Testis (tissue), 3 donors: ENCODE results near the gene PHLPP2. TPM values are rescaled to one million over a fixed set of nuclear protein-coding genes. Genes with fewer than 3 reads are reported as not detected.

ENCODE experiments used
- DNase-seq: peaks from one replicate; pipeline ENCODE4 v3.0.0-alpha.2; 2019
- H3K27ac ChIP-seq, 2 donors: fragments of 200-600 bp; sonication (generic); one replicate each; pipeline ENCODE4 v1.5.1; 2019
- H3K27me3 ChIP-seq: fragments of 200-600 bp; sonication (generic); one replicate; pipeline ENCODE4 v1.5.1; 2019
- H3K36me3 ChIP-seq: fragments of 200-600 bp; sonication (generic); one replicate; pipeline ENCODE4 v1.5.1; 2017; ENCODE audit warnings: low read depth; ENCODE audit errors: missing control alignments
- H3K4me1 ChIP-seq: fragments of 200-600 bp; sonication (generic); one replicate; pipeline ENCODE4 v1.5.1; 2019
- H3K4me3 ChIP-seq, 2 donors: fragments of 200-600 bp; sonication (generic); one replicate each; pipeline ENCODE4 v1.5.1; 2017 to 2019
- H3K9me3 ChIP-seq: fragments of 200-600 bp; sonication (generic); one replicate; pipeline ENCODE4 v1.5.1; 2017
- CTCF ChIP-seq, 3 experiments: fragments of 450-650 bp in 2 of 3; fragments of 200-600 bp in 1 of 3; sonication (generic) in 1 of 3; IDR thresholded peaks; one replicate each; pipeline ENCODE4 v1.5.1; 2016 to 2019; ENCODE audit warnings: antibody characterized with exemption in 3 of 3, mild to moderate bottlenecking in 2 of 3, moderate library complexity in 1 of 3
- POLR2A ChIP-seq: fragments of 450-650 bp; IDR thresholded peaks from one replicate; pipeline ENCODE4 v1.6.1; 2017; ENCODE audit warnings: antibody characterized with exemption, mild to moderate bottlenecking, moderate library complexity
- WGBS, 2 donors: methylation state at CpG; one replicate each; pipeline ENCODE4 v1.1.5; 2018; 5-methylcytosine and 5-hydroxymethylcytosine counted together
- intact Hi-C: fragments of 100-400 bp; cut with DNase I; formaldehyde crosslinking; loops from one replicate; pipeline ENCODE4 v1.15.1; 2023; ENCODE audit warnings: low total_unique reads
- polyA plus RNA-seq: library from polyadenylated mRNA; stranded (reverse); fragments of 350-450 nt; fragmentation: Illumina TruSeq; extraction: RNeasy Lipid Tissue Mini Kit (QIAGEN cat#74804); gene quantifications from one replicate; pipeline ENCODE4 v1.2.3, GENCODE V29; 2014; ENCODE audit warnings: low read depth, low replicate concordance; ENCODE audit not compliant: insufficient read depth
- total RNA-seq, 2 donors: library from RNA; depleted of rRNA; stranded (reverse); fragments of >200 nt; gene quantifications; one replicate each; pipeline ENCODE4 v1.2.3, GENCODE V29; 2016

Gene PHLPP2
- total and polyA plus RNA-seq, 3 donors from 2014 or later, result 27.2 to 46.3 (median 43.3) TPM

- 49 to 58% methylated on average over 3 of the region's 3 CpGs for WGBS, 2 donors
- intact Hi-C loops, result no loop called here
- Histone ChIP-seq H3K4me1 (peaks cover 26% of the 10 kb centered on the region), H3K4me3 (no peak overlapping the region), H3K9me3 (no peaks in the 10 kb centered on the region), H3K27me3 (no peaks in the 10 kb centered on the region), H3K36me3 (no peaks in the 10 kb centered on the region), H3K27ac (peak overlapping the region in 1 of 2 donors; percentile 2)
- TF ChIP-seq CTCF (IDR thresholded peaks at IDR 0.05), result no peak
- TF ChIP-seq POLR2A, result no peak
- no peak for DNase-seq
Observed at GRCh38 chr16:71732587-71732986, 8.1 kb upstream of the PHLPP2 start.

GRCh38 chr16:71727551-71728324 lies 3.2 kb upstream of the PHLPP2 start:
- Histone ChIP-seq H3K4me3 (no peak overlapping the region), H3K27me3 (no peaks in the 10 kb centered on the region), H3K4me1 (peaks cover 57% of the 10 kb centered on the region), H3K9me3 (no peaks in the 10 kb centered on the region), H3K27ac (no peak overlapping the region), H3K36me3 (no peaks in the 10 kb centered on the region)
- intact Hi-C loops, result no loop called here
- DNase-seq, result no peak
- TF ChIP-seq POLR2A (no peak), CTCF (IDR thresholded peaks at IDR 0.05) (no peak)
- WGBS, 2 donors, result 86 to 93% methylated on average over 8 of the region's 8 CpGs

GRCh38 chr16:71726476-71727315 lies 2.2 kb upstream of the PHLPP2 start:
- TF ChIP-seq POLR2A (no peak), CTCF (IDR thresholded peaks at IDR 0.05) (no peak)
- DNase-seq, result no peak
- Histone ChIP-seq H3K27me3 (no peaks in the 10 kb centered on the region), H3K27ac (peak overlapping the region in 1 of 2 donors; percentile 47), H3K36me3 (no peaks in the 10 kb centered on the region), H3K4me3 (no peak overlapping the region), H3K9me3 (no peaks in the 10 kb centered on the region), H3K4me1 (peaks cover 59% of the 10 kb centered on the region)
- intact Hi-C loops, result no loop called here
- 44 to 57% methylated on average over 4 of the region's 4 CpGs for WGBS, 2 donors

GRCh38 chr16:71723537-71724319 lies 773 bp downstream of the PHLPP2 start:
- peak overlapping the region; percentile 80 to 86 for H3K4me3 ChIP-seq
- H3K27ac ChIP-seq, result peak overlapping the region; percentile 71 to 92
- H3K36me3 ChIP-seq, result no peaks in the 10 kb centered on the region
- TF ChIP-seq CTCF (IDR thresholded peaks at IDR 0.05) (no peak), POLR2A (no peak)
- 0 to 1% methylated on average over 9 to 34 of the region's 104 CpGs for WGBS, 2 donors
- no peaks in the 10 kb centered on the region for H3K27me3 ChIP-seq
- intact Hi-C loops, result no loop called here
- peaks cover 40% of the 10 kb centered on the region for H3K4me1 ChIP-seq
- peak; percentile 86 for DNase-seq
- no peaks in the 10 kb centered on the region for H3K9me3 ChIP-seq
